AG09319 (cell line): ENCODE results near the gene PRRG2.
A peak's percentile ranks its signal among the peaks of the same experiment; 100 is the strongest.

Experiments
- DNase-seq: peaks from one replicate; pipeline ENCODE4 v3.0.0-alpha.2; 2010; ENCODE audit warnings: low read depth; ENCODE audit errors: extremely low read depth
- CTCF ChIP-seq: IDR thresholded peaks from 2 replicates; pipeline ENCODE4 v1.5.1; 2011; ENCODE audit warnings: low read depth, mild to moderate bottlenecking, inconsistent platforms, low read length, moderate library complexity

The PRRG2 gene

GRCh38 chr19:49541914-49542313 lies 39.2 kb upstream of the PRRG2 start:
- no peak for TF ChIP-seq CTCF
- no peak for DNase-seq

GRCh38 chr19:49542446-49542845 lies 38.7 kb upstream of the PRRG2 start:
- TF ChIP-seq CTCF, result no peak
- no peak for DNase-seq

- TF ChIP-seq CTCF, result no peak
- no peak for DNase-seq
Measured at GRCh38 chr19:49543032-49543431, 38.1 kb upstream of the PRRG2 start.

- TF ChIP-seq CTCF, result no peak
- DNase-seq, result no peak
Measured at GRCh38 chr19:49544154-49544553, 37.0 kb upstream of the PRRG2 start.

- peak; percentile 89 for DNase-seq
- peak; percentile 74 for TF ChIP-seq CTCF
Measured at GRCh38 chr19:49546825-49547565, 34.1 kb upstream of the PRRG2 start.

- no peak for DNase-seq
- TF ChIP-seq CTCF, result no peak
Measured at GRCh38 chr19:49549045-49549444, 32.1 kb upstream of the PRRG2 start.

- no peak for DNase-seq
- no peak for TF ChIP-seq CTCF
Measured at GRCh38 chr19:49551531-49551930, 29.6 kb upstream of the PRRG2 start.
